ENCODE measurements around the gene PPM1N.

PPM1N gene, protein sequence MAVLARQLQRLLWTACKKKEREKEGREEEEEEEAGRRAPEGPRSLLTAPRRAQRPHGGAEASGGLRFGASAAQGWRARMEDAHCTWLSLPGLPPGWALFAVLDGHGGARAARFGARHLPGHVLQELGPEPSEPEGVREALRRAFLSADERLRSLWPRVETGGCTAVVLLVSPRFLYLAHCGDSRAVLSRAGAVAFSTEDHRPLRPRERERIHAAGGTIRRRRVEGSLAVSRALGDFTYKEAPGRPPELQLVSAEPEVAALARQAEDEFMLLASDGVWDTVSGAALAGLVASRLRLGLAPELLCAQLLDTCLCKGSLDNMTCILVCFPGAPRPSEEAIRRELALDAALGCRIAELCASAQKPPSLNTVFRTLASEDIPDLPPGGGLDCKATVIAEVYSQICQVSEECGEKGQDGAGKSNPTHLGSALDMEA

DNA sequence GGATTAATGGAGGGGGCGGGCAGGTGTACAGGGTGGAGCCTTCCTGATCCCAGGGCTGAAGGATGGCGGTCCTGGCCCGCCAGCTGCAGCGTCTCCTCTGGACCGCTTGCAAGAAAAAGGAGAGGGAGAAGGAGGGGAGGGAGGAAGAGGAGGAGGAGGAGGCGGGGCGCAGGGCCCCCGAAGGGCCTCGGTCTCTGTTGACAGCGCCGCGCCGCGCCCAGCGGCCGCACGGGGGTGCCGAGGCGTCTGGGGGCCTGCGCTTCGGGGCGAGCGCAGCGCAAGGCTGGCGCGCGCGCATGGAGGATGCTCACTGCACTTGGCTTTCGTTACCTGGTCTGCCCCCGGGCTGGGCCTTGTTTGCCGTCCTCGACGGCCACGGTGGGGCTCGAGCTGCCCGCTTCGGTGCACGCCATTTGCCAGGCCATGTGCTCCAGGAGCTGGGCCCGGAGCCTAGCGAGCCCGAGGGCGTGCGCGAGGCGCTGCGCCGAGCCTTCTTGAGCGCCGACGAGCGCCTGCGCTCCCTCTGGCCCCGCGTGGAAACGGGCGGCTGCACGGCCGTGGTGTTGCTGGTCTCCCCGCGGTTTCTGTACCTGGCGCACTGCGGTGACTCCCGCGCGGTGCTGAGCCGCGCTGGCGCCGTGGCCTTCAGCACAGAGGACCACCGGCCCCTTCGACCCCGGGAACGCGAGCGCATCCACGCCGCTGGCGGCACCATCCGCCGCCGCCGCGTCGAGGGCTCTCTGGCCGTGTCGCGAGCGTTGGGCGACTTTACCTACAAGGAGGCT lies at the start of gene PPM1N:
PPM1N (plus strand) TSS at position 33 of the 785 bp plus-strand sequence; CDS start at position 63, 30 bp downstream.
- DNase-seq, result peak; percentile 80

DNA sequence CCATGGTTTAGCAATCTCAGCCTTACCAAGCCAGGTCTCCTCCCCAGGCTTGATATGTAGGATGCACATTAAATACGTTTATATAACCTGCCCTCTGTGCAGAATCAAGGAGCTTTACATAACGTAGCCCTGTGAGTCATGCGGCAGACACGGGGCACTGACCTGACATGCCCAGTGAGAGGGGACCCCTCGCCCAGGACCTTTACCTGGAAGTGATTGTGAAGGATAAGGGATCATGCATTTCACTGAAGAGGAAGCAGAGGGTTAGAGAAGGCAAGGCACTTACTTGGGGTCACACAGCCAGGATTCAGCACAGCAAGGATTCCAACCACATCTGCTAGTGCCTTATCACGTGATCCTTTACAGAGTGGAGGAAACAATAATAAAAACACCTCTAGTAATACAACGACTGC lies 49.4 kb upstream of the PPM1N start:
- DNase-seq, result no peak

DNA sequence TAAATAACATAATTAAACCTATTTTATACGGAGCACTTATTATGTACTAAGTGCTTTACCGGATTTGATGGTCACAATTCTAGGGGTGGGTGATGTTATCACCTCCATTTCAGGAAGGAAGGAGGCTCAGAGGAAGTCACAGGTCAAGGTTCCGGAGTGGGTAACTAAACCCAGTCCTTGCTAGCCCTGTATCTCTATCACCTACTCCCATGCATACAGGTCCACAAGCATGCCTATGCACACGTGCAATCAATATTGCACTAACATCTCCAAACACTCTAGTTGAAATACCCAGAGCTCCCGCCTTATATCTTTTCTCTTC lies 48.3 kb upstream of the PPM1N start:
- DNase-seq, result no peak

DNA sequence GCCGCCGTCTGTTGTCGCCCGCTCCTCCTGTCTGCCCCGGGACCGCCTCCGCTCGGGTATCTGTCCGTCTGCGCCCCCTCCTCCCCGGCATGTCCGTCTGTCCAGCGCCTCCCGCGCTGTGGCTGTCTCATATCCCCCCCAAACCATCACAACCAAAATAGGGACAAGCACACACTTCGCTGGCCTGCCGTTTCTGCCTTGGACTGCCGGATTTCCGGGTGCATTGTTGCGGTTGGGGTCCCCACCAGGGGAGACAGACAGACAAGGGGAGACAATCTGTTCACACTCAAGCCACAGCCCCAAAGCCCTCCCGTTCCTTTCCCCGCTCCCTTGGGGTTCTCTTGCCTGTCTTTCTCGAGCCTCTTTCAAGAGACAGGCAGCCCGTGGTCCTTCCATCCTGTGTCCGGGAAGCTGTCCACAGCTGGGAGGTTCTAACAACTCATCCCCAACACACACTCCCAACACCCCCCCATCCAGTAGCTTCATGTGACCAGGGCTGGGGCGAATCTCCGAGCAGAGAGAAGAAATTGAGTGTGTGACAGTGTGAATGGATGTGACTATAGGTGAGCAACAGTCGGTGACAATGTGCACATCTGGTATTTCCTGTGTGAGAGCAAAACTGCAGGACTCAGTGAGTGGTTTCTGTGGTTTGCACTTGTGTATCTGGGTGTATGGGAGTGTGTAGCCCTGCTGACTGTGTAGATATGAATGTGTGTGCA lies 47.0 kb upstream of the PPM1N start:
- no peak for DNase-seq

DNA sequence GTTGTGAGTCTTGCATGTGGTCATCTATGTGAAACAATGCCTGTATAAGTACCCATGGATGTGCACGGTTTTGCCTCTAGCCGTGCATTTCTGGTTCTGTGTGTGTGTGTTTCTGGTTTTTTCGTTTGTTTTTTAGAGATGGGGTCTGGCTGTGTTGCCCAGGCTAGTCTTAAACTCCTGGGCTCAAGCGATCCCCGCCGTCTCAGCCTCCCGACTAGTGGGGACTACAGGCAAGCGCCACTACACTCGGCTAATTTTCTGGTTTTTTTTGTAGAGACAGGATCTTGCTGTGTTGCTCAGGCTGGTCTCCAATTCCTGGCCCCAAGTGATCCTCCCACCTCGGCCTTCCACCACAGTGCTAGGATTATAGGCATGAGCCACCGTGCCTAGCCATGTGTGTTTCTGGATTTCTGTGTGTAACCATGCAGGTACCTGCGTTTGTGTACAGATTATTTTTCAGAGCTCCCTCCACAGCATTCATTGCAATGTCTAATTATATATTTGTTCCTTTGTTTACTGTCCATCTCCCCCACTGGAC lies 46.3 kb upstream of the PPM1N start:
- no peak for DNase-seq

DNA sequence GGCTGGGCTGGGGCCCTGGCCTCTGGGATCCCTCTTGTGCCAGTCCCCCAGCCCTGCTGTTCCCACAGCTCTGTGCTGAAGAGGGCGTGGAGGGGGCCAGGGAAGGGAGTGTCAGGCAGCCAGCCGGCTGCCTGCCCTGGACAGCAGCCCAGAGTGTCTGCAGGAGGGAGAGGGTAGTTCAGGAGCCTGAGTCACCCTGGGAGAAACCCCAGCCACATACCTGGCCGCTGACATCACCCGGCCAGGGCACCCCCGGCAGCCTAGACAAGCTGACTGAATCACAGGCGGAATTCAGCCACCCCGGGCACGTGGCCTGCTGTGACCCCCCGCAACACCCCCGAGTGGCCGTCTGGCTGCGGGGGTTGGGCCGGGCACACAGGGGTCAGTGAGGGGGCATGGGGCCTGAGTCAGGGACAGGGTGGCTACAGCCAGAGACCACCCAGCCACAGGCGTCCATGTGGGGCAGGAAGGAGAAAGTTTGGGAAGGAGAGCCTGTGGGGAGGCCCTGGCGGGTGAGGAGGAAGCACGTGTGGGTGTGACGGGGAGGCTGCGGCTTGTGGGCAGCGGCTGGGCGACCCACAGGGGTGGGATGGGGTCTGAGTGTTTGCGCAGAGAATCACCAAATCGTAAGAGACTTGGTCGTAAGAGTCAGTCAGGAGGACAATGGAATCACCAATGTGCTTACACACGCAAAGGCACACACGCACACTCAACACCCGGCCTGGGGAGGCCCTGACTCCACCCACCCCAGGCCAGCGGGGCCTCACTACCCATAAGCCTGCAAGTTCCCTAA lies 42.3 kb upstream of the PPM1N start:
- no peak for DNase-seq

DNA sequence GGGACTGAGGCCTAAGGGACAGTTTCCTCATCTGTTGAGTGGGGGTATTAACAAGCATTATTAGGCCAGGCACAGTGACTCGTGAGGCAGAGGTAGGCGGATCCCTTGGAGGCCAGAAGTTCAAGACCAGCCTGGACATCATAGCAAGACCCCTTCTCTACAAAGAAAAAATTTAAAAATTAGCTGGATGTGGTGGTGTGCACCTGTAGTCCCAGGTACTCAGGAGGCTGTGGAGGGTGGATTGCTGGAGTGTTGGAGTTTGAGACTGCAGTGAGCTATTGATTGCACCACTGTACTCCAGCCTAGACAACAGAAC lies 41.8 kb upstream of the PPM1N start:
- no peak for DNase-seq

DNA sequence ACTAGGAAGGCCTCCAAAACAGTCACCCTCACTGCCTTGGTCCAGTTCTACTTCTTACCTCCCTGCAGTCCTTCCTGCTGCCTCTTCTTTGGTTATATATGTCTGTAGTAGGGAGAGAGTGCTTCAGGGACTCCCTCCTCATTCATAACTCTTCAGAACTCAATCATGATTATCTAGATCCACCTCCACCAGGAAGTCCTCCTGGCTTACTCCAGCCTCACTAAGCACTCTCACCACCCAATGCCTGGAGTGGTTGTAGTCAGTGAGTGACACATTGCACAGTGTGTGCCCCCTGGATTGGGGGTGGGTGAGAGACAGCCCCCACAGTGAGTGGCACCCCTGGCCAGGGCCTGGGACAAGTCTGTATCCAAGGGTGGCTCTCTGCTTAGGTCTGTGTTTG lies 40.5 kb upstream of the PPM1N start:
- DNase-seq, result no peak

DNA sequence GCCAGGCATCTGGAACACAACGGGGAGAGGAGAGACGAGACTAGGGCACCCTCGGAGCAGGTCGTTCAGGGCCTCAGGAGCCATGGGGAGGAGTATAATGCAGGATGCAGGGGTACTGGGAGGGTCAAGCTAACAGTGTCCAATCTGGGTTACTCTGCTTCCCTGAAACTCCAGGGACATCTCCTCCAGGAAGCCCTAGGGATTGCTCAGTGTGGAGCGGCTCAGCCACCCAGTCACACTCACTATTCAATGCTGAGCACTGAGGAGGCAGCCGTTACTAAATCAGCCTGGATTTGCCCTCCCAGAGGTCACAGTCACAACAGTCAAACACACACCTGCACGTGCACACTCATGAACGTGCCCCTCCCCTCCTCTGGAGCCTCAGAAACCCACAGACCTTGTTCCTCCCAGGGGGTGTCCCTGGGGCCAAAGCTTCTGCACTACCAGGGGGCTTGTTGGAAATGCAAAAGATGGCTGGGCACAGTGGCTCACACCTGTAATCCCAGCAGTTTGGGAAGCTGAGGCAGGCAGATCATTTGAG lies 37.4 kb upstream of the PPM1N start:
- DNase-seq, result no peak

DNA sequence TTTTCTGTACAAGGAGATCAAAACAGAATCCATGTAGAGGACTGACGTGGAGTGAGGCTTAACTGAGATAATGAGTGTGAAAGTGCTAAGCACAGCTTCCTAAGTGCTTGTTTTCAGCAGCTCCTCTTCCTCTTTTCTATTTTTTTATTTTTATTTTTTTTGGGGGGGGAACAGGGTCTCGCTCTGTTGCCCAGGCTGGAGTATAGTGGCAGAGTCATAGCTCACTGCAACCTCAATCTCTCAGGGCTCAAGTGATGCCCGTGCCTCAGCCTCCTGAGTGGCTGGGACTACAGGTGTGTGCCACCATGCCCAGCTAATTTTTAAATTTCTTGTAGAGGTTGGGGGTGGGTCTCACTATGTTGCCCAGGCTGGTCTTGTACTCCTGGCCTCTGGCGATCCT lies 36.1 kb upstream of the PPM1N start:
- no peak for DNase-seq

DNA sequence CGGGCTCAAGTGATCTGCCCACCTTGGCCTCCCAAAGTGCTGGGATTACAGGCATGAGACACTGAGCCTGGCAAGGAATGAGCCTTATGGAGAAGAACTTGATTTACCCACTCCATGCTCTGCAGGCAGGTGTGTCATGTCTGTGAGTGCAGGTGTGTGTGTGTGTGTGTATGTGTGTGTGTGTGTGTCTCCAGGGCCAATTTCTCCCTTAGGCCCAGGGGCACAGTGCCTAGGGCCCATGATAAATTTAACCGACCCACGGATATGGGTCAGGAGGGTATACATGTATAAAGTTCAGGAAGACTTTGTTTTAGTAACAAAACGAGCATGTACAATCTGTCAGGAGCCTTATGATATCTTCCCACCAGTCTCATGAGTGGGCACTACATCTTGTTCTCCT lies 35.0 kb upstream of the PPM1N start:
- no peak for DNase-seq

DNA sequence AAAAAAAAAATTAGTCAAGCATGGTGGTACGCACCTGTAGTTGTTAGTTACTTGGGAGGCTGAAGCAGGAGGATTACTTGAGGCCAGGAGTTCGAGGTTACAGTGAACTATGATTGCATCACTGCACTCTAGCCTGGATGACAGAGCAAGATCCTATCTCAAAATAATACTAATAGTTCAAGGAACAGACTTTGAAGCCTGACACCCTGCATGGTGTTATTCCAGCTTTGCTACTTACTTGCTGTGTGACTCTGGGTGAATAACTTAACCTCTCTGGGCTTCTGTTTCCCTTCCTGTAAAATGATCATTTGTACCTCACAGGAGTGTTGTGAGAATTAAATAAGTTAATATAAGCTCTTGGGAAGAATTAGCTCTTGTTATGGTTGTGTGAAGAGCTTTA lies 34.0 kb upstream of the PPM1N start:
- DNase-seq, result no peak

DNA sequence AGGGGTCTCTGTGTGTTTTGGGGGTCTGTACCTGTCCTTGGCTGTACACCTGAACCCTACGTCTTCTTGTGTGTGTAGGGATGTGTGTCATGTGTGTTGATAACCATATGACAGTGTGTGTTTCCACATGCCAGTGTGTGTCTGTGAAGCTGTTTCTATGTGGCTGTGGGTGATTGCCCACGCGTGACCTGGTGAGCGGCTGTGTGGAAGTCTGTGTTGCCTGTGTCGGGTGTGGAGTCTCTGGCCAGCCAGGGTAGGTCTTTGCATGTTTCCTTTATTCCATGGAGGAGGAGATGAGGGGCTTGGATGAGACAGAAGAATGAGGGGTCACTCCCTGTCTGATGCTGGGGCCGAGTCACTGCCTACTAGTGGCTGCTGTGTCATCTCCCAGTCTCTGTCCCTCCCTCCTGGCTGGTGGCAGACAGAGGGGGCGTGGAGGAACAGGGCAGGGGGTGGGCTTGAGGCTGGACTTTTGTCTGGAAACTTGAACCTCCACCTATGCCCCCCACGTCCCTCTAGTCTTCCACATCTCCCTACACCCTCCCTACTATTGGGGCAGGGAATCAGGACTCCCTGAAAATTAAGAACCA lies 33.3 kb upstream of the PPM1N start:
- DNase-seq, result no peak

DNA sequence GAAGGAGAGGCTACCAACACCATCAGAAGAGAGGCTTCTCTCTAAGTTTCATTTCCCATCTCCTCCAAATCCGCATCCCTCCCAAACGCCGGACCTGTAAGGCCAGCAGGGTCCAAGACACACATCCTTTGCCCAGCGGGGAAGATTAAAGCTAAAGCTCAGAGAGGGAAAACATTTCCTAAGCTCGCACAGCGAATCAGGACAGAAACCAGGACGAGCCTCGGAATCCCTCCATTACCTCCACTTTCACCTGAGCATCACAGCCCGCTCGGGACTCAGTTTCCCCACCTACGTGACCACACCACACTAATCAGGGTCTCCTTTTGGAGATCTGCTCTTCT lies 31.2 kb upstream of the PPM1N start:
- DNase-seq, result no peak

DNA sequence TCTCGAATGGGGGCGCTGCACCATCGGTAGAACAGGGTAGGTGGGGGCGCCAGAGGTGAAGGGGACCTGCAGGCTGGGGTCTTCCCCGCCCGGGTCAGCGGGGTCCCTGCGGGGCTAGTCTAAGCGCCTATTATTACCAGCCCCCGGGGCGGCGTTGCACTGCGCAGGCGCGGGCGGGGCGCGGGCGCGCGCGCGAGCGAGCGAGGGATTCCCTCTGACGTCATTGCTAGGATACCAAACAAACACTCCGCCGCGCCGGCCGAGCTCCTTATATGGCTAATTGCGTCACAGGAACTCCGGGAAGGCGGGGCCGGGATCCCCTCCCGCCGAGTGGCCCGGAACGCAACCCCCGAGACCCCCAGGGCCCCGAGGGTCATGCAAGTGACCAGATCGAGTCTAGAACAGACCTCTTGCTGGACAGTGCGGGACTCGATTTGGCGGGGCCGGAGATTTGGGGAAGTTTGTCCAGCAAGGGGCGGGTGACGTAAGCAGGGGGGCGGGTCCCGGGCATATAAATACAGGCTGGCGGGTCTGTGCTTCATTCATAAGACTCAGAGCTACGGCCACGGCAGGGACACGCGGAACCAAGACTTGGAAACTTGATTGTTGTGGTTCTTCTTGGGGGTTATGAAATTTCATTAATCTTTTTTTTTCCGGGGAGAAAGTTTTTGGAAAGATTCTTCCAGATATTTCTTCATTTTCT lies 30.6 kb upstream of the PPM1N start, which contains the start of gene FOSB:
FOSB (plus strand) TSS at position 541 of the 703 bp plus-strand sequence. CDS start 591 bp downstream, outside the sequence.
- no peak for DNase-seq

DNA sequence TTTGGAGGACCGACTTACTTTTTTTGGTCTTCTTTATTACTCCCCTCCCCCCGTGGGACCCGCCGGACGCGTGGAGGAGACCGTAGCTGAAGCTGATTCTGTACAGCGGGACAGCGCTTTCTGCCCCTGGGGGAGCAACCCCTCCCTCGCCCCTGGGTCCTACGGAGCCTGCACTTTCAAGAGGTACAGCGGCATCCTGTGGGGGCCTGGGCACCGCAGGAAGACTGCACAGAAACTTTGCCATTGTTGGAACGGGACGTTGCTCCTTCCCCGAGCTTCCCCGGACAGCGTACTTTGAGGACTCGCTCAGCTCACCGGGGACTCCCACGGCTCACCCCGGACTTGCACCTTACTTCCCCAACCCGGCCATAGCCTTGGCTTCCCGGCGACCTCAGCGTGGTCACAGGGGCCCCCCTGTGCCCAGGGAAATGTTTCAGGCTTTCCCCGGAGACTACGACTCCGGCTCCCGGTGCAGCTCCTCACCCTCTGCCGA lies 30.0 kb upstream of the PPM1N start:
- no peak for DNase-seq

DNA sequence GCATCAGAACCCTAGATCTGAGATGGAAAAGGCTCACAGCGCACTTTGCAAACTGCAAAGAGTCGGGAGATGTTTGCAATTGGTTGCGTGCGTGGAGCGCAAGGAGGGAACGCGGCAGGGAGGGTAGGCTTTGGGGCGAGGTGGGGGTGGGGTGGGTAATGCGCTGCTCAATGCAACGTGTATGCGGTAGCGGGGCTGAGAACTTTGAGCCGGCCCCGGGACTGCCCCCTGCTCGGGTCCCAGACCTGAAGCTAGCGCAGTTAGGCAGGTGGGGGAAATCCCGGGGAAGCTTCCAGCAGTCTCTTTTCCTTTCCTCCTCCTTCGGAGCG lies 29.5 kb upstream of the PPM1N start:
- DNase-seq, result no peak

DNA sequence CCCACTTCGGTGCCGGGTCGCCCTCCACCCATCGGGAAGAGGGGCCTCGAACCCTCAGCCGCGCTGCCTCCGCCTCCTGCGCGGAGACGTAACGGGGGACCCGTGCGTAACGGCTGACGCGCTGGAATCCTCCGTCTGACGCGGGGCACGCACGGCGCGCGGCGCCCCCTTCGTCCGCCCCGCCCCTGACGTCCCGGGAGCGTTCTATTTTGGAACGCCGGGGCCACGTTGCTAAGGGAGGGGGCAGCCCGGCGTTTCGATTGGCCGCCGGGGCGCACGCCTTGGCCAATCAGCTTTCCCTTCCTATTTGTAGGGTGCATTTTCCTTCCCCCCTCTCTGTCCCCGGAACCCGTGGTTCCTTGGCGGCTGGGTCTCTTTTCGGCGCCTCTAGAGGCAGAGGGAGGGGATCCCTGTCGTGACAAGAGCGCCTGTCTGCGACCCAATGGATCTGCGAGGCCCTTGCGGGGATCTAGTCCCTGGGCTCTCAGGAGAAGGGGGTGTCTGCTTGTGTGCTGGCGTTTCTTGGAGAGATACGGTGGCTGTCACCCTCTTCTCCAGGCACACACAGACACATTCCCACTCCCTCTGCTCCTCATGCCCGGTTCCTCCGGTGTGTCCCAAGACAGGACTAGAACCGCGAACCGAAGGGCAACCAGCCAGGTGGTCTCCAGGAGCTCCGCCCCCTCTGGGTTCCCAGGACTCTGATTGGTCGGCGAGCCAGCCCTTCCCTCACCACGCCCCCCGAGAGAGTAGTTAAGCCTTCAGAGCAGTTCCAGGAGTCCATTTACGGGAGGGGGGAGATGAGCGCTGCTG lies 28.9 kb upstream of the PPM1N start:
- peak; percentile 56 for DNase-seq

DNA sequence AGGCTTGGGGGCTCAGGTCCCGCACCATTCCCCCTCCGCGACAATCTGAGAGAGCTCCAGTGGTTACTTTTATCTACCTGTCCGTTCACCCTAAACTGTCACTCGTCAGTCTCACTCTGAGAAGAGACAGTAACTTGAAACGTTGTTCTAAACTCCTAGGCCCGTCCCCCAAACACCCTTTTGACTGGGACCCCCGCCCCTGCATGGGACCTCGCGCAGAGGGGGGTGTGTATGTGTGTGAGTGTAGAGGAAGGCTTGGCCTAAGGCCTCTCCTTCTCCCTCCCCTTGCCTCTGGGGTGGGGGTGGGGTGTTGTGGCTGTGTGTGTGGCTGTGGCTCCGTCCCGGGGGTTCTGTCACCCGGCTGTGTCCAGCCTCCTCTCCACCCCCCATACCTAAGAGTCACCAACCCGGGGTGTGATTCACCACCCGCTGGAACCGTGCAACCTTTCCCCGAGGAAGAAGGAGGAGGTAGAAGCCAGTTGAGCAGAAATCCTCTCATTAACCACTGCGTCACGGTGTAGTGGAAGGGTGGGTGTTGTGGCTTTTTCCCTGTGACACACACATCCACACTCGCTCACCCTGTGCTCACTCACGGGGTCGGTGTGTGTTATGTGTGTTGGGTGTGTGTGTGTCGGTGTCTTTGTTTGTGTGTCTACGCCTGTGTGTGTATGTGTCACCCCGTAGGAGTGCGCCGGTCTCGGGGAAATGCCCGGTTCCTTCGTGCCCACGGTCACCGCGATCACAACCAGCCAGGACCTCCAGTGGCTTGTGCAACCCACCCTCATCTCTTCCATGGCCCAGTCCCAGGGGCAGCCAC lies 28.1 kb upstream of the PPM1N start:
- no peak for DNase-seq

DNA sequence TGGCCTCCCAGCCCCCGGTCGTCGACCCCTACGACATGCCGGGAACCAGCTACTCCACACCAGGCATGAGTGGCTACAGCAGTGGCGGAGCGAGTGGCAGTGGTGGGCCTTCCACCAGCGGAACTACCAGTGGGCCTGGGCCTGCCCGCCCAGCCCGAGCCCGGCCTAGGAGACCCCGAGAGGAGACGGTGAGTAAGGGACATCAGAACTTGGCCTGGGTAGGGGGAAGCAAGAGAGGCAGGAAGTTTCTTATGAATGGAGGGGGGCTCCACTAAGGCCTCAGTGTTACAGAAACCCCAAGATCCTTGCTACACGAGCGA lies 27.5 kb upstream of the PPM1N start:
- DNase-seq, result no peak
